HG02588 (cell line): ENCODE results near the gene AP2B1.

Experiments
- ATAC-seq: cut with Tn5 transposase; IDR thresholded peaks from one replicate; pipeline ENCODE4 v1.9.1; 2021; ENCODE audit warnings: mild to moderate bottlenecking, moderate library complexity; ENCODE audit not compliant: unreplicated experiment

AP2B1 gene

GRCh38 chr17:35765756-35766488, 178.8 kb downstream of the AP2B1 start:
- no peak for ATAC-seq

- no peak for ATAC-seq
Observed at GRCh38 chr17:35766489-35766877, 179.4 kb downstream of the AP2B1 start.

GRCh38 chr17:35766903-35767510, 179.9 kb downstream of the AP2B1 start:
- no peak for ATAC-seq

- ATAC-seq = no peak
Observed at GRCh38 chr17:35768797-35769196, 181.7 kb downstream of the AP2B1 start.

GRCh38 chr17:35769895-35770486, 182.9 kb downstream of the AP2B1 start:
- ATAC-seq = no peak

- ATAC-seq = no peak
Observed at GRCh38 chr17:35773129-35773528, 186.0 kb downstream of the AP2B1 start.

- ATAC-seq = no peak
Observed at GRCh38 chr17:35773679-35774425, 186.7 kb downstream of the AP2B1 start.

- no peak for ATAC-seq
Observed at GRCh38 chr17:35774499-35774898, 187.4 kb downstream of the AP2B1 start.

GRCh38 chr17:35775039-35775438, 187.9 kb downstream of the AP2B1 start:
- ATAC-seq = no peak

GRCh38 chr17:35775583-35775982, 188.5 kb downstream of the AP2B1 start:
- no peak for ATAC-seq
